ENCODE data around the gene RCBTB2. TPM values are rescaled to one million over a fixed set of nuclear protein-coding genes. Genes with fewer than 3 reads are reported as not detected.

Gene RCBTB2
- total RNA-seq, 1 donor: 10.5 TPM

GRCh38 chr13:48504606-48505005 is 28.3 kb downstream of the RCBTB2 start:
- no peaks in the 10 kb centered on the region for H3K9me3 ChIP-seq (ENCODE audit: low read depth, low read length)
- H3K79me2 ChIP-seq (ENCODE audit: insufficient read depth, low read length): no peaks in the 10 kb centered on the region
- H3K36me3 ChIP-seq (ENCODE audit: insufficient read depth, low read length): no peaks in the 10 kb centered on the region
- no peaks in the 10 kb centered on the region for H3K27me3 ChIP-seq (ENCODE audit: insufficient read depth, low read length)
- no peak overlapping the region for H3K27ac ChIP-seq (ENCODE audit: low read depth, low read length)
- no peak overlapping the region for H3K4me3 ChIP-seq (ENCODE audit: insufficient read depth, low read length)
- H3K4me2 ChIP-seq (ENCODE audit: insufficient read depth, low read length): no peak overlapping the region
- H4K20me1 ChIP-seq (ENCODE audit: insufficient read depth, low read length): no peaks in the 10 kb centered on the region
- peaks cover 12% of the 10 kb centered on the region for H3K4me1 ChIP-seq (ENCODE audit: insufficient read depth, low read length)
- DNase-seq (ENCODE audit: insufficient read length, low spot score, missing footprints): no peak
- no peak for TF ChIP-seq CTCF (IDR thresholded peaks at IDR 0.05; ENCODE audit: extremely low read depth, low read depth, low read length)
- no peak overlapping the region for H2AFZ ChIP-seq (ENCODE audit: low read length)

- Histone ChIP-seq H3K4me1 (ENCODE audit: insufficient read depth, low read length) (peaks cover 23% of the 10 kb centered on the region), H3K36me3 (ENCODE audit: insufficient read depth, low read length) (no peaks in the 10 kb centered on the region), H3K4me2 (ENCODE audit: insufficient read depth, low read length) (no peak overlapping the region), H3K27me3 (ENCODE audit: insufficient read depth, low read length) (no peaks in the 10 kb centered on the region), H3K9me3 (ENCODE audit: low read depth, low read length) (no peaks in the 10 kb centered on the region), H3K79me2 (ENCODE audit: insufficient read depth, low read length) (no peaks in the 10 kb centered on the region), H4K20me1 (ENCODE audit: insufficient read depth, low read length) (no peaks in the 10 kb centered on the region), H2AFZ (ENCODE audit: low read length) (no peak overlapping the region), H3K4me3 (ENCODE audit: insufficient read depth, low read length) (no peak overlapping the region), H3K27ac (ENCODE audit: low read depth, low read length) (no peak overlapping the region)
- no peak for DNase-seq (ENCODE audit: insufficient read length, low spot score, missing footprints)
- TF ChIP-seq CTCF (IDR thresholded peaks at IDR 0.05; ENCODE audit: extremely low read depth, low read depth, low read length): no peak
Measured at GRCh38 chr13:48502601-48503319, 30.1 kb downstream of the RCBTB2 start.

- no peaks in the 10 kb centered on the region for H4K20me1 ChIP-seq (ENCODE audit: insufficient read depth, low read length)
- H3K4me1 ChIP-seq (ENCODE audit: insufficient read depth, low read length): peaks cover 23% of the 10 kb centered on the region
- H2AFZ ChIP-seq (ENCODE audit: low read length): no peak overlapping the region
- H3K4me3 ChIP-seq (ENCODE audit: insufficient read depth, low read length): no peak overlapping the region
- H3K36me3 ChIP-seq (ENCODE audit: insufficient read depth, low read length): no peaks in the 10 kb centered on the region
- no peak for DNase-seq (ENCODE audit: insufficient read length, low spot score, missing footprints)
- TF ChIP-seq CTCF (IDR thresholded peaks at IDR 0.05; ENCODE audit: extremely low read depth, low read depth, low read length): no peak
- no peak overlapping the region for H3K4me2 ChIP-seq (ENCODE audit: insufficient read depth, low read length)
- no peak overlapping the region for H3K27ac ChIP-seq (ENCODE audit: low read depth, low read length)
- H3K9me3 ChIP-seq (ENCODE audit: low read depth, low read length): no peaks in the 10 kb centered on the region
- H3K27me3 ChIP-seq (ENCODE audit: insufficient read depth, low read length): no peaks in the 10 kb centered on the region
- no peaks in the 10 kb centered on the region for H3K79me2 ChIP-seq (ENCODE audit: insufficient read depth, low read length)
Measured at GRCh38 chr13:48501705-48502104, 31.2 kb downstream of the RCBTB2 start.

- Histone ChIP-seq H3K27me3 (ENCODE audit: insufficient read depth, low read length) (no peaks in the 10 kb centered on the region), H3K9me3 (ENCODE audit: low read depth, low read length) (no peaks in the 10 kb centered on the region), H3K36me3 (ENCODE audit: insufficient read depth, low read length) (no peaks in the 10 kb centered on the region), H4K20me1 (ENCODE audit: insufficient read depth, low read length) (no peaks in the 10 kb centered on the region), H3K79me2 (ENCODE audit: insufficient read depth, low read length) (no peaks in the 10 kb centered on the region), H2AFZ (ENCODE audit: low read length) (peak overlapping the region; percentile 11), H3K4me1 (ENCODE audit: insufficient read depth, low read length) (peaks cover 23% of the 10 kb centered on the region), H3K4me3 (ENCODE audit: insufficient read depth, low read length) (no peak overlapping the region), H3K4me2 (ENCODE audit: insufficient read depth, low read length) (peak overlapping the region; percentile 2), H3K27ac (ENCODE audit: low read depth, low read length) (peak overlapping the region; percentile 1)
- peak; percentile 95 for DNase-seq (ENCODE audit: insufficient read length, low spot score, missing footprints)
- TF ChIP-seq CTCF (IDR thresholded peaks at IDR 0.05; ENCODE audit: extremely low read depth, low read depth, low read length): no peak
Measured at GRCh38 chr13:48500652-48501197, 32.2 kb downstream of the RCBTB2 start.

Measured in osteoblast (primary cell).